HEK293 (cell line): ENCODE measurements around the gene FAM120A.

ENCODE experiments used
- IKZF3 ChIP-seq: fragments of 450-650 bp; IDR thresholded peaks from 2 replicates; pipeline ENCODE4 v1.5.0; 2018; ENCODE audit warnings: missing biosample characterization, mild to moderate bottlenecking, missing genetic modification characterization, moderate library complexity
- KLF7 ChIP-seq: fragments of 450-650 bp; formaldehyde crosslinking; IDR thresholded peaks from 2 replicates; pipeline ENCODE4 v1.5.1; 2016; ENCODE audit warnings: missing biosample characterization, missing genetic modification characterization, borderline replicate concordance
- PRDM1 ChIP-seq: fragments of 450-650 bp; formaldehyde crosslinking; IDR thresholded peaks from 2 replicates; pipeline ENCODE4; 2016; ENCODE audit warnings: missing biosample characterization, missing genetic modification characterization
- ZBTB48 ChIP-seq: fragments of 450-650 bp; formaldehyde crosslinking; IDR thresholded peaks from 2 replicates; pipeline ENCODE4 v1.5.1; 2016; ENCODE audit warnings: missing biosample characterization, missing genetic modification characterization
- ZBTB7A ChIP-seq: fragments of 450-650 bp; formaldehyde crosslinking; IDR thresholded peaks from 2 replicates; pipeline ENCODE4 v1.5.1; 2016; ENCODE audit warnings: low read depth, missing biosample characterization, missing genetic modification characterization
- ZEB2 ChIP-seq: fragments of 450-650 bp; formaldehyde crosslinking; IDR thresholded peaks from 2 replicates; pipeline ENCODE4 v1.5.1; 2016; ENCODE audit warnings: missing biosample characterization, missing genetic modification characterization
- ZNF114 ChIP-seq: fragments of 450-650 bp; formaldehyde crosslinking; IDR thresholded peaks from 2 replicates; pipeline ENCODE4 v1.5.0; 2017; ENCODE audit warnings: missing biosample characterization, missing genetic modification characterization
- ZNF175 ChIP-seq: fragments of 450-650 bp; formaldehyde crosslinking; IDR thresholded peaks from 2 replicates; pipeline ENCODE4 v1.5.1; 2016; ENCODE audit warnings: missing biosample characterization, missing genetic modification characterization
- ZNF239 ChIP-seq: fragments of 450-650 bp; formaldehyde crosslinking; IDR thresholded peaks from 2 replicates; pipeline ENCODE4 v1.5.1; 2016; ENCODE audit warnings: missing biosample characterization, missing genetic modification characterization
- ZNF24 ChIP-seq: fragments of 450-650 bp; formaldehyde crosslinking; IDR thresholded peaks from 2 replicates; pipeline ENCODE4 v1.5.1; 2016; ENCODE audit warnings: missing biosample characterization, missing genetic modification characterization
- ZNF558 ChIP-seq: fragments of 450-650 bp; formaldehyde crosslinking; IDR thresholded peaks from 2 replicates; pipeline ENCODE4 v1.5.1; 2016; ENCODE audit warnings: missing biosample characterization, missing genetic modification characterization
- ZNF561 ChIP-seq: fragments of 450-650 bp; IDR thresholded peaks from 2 replicates; pipeline ENCODE4 v1.5.1; 2018; ENCODE audit warnings: missing biosample characterization, missing genetic modification characterization, borderline replicate concordance
- ZNF701 ChIP-seq: fragments of 450-650 bp; formaldehyde crosslinking; IDR thresholded peaks from 2 replicates; pipeline ENCODE4 v1.5.1; 2016; ENCODE audit warnings: missing biosample characterization, missing genetic modification characterization
- ZSCAN30 ChIP-seq: fragments of 450-650 bp; IDR thresholded peaks from 2 replicates; pipeline ENCODE4 v1.5.1; 2018; ENCODE audit warnings: missing biosample characterization, mild to moderate bottlenecking, missing genetic modification characterization, moderate library complexity
- TF ChIP-seq, protein P1 (sequence below): fragments of 450-650 bp; formaldehyde crosslinking; IDR thresholded peaks from 2 replicates; pipeline ENCODE4 v1.5.1; 2016; ENCODE audit warnings: missing biosample characterization, missing genetic modification characterization, low read depth
- TF ChIP-seq, protein P2 (sequence below): fragments of 450-650 bp; formaldehyde crosslinking; IDR thresholded peaks from 2 replicates; pipeline ENCODE4 v1.5.1; 2017; ENCODE audit warnings: missing biosample characterization, missing genetic modification characterization
- TF ChIP-seq, protein P3 (sequence below): fragments of 450-650 bp; formaldehyde crosslinking; IDR thresholded peaks from 2 replicates; pipeline ENCODE4 v1.5.1; 2016; ENCODE audit warnings: missing biosample characterization, missing genetic modification characterization
- TF ChIP-seq, protein P4 (sequence below): fragments of 450-650 bp; formaldehyde crosslinking; IDR thresholded peaks from 2 replicates; pipeline ENCODE4 v1.5.1; 2016; ENCODE audit warnings: missing biosample characterization, missing genetic modification characterization, borderline replicate concordance
- TF ChIP-seq, protein P5 (sequence below): fragments of 450-650 bp; formaldehyde crosslinking; IDR thresholded peaks from 2 replicates; pipeline ENCODE4 v1.5.1; 2016; ENCODE audit warnings: missing biosample characterization, missing genetic modification characterization
- TF ChIP-seq, protein P6 (sequence below): fragments of 450-650 bp; formaldehyde crosslinking; conservative IDR thresholded peaks from 2 replicates; pipeline ENCODE4 v1.5.1; 2016; ENCODE audit warnings: low read depth, missing biosample characterization, missing genetic modification characterization

The FAM120A gene

DNA sequence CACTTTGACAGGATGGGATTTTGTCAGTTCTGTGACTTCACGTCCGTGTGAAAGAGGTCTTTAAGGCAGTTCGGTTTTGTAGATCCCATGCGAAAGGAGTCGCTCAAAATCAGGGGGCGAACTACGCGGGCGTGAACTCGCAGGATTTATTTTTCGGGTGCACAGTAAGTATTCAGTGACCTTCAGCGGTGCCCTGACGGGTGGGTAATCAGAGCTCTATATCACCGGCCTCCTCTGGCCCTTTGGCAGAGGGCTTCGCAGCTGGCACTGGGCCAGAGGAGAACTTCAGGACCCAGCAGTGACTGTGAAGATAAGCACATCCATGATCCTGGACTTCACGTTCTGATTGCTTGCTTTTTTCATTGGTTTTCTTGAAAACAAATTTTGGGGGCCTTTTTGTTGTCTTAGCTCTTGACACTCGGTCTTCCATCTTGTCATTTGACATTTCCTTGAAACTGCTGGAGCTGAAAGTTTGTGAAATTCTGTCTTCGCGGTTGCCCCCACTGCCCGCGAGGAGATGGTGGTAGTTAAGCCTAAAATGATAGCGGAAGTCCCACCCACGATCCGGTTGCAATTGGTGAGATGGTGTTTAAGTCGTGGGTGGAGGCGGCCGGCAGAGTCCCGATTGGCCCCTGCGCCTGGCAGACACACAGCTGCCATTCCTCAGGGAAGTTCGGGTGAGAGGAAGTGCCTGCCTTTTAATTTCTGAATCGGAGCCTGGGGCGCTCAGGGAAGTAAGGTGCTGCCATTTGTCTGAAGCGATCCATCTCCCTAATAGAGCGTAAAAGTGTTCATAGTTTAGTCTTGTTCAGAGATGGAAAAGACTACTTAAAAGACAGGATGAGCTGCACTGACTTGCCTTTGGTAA lies 1.8 kb downstream of the FAM120A start, which contains the start of gene FAM120AOS (continued):
- no peak for TF ChIP-seq ZNF175 (tag by site-specific recombination)
- no peak for TF ChIP-seq KLF7
- TF ChIP-seq ZBTB48 (tag by site-specific recombination) = no peak
- TF ChIP-seq, protein P1, sequence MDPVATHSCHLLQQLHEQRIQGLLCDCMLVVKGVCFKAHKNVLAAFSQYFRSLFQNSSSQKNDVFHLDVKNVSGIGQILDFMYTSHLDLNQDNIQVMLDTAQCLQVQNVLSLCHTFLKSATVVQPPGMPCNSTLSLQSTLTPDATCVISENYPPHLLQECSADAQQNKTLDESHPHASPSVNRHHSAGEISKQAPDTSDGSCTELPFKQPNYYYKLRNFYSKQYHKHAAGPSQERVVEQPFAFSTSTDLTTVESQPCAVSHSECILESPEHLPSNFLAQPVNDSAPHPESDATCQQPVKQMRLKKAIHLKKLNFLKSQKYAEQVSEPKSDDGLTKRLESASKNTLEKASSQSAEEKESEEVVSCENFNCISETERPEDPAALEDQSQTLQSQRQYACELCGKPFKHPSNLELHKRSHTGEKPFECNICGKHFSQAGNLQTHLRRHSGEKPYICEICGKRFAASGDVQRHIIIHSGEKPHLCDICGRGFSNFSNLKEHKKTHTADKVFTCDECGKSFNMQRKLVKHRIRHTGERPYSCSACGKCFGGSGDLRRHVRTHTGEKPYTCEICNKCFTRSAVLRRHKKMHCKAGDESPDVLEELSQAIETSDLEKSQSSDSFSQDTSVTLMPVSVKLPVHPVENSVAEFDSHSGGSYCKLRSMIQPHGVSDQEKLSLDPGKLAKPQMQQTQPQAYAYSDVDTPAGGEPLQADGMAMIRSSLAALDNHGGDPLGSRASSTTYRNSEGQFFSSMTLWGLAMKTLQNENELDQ (tag by site-specific recombination) = no peak
- no peak for TF ChIP-seq ZNF114
- TF ChIP-seq, protein P2, sequence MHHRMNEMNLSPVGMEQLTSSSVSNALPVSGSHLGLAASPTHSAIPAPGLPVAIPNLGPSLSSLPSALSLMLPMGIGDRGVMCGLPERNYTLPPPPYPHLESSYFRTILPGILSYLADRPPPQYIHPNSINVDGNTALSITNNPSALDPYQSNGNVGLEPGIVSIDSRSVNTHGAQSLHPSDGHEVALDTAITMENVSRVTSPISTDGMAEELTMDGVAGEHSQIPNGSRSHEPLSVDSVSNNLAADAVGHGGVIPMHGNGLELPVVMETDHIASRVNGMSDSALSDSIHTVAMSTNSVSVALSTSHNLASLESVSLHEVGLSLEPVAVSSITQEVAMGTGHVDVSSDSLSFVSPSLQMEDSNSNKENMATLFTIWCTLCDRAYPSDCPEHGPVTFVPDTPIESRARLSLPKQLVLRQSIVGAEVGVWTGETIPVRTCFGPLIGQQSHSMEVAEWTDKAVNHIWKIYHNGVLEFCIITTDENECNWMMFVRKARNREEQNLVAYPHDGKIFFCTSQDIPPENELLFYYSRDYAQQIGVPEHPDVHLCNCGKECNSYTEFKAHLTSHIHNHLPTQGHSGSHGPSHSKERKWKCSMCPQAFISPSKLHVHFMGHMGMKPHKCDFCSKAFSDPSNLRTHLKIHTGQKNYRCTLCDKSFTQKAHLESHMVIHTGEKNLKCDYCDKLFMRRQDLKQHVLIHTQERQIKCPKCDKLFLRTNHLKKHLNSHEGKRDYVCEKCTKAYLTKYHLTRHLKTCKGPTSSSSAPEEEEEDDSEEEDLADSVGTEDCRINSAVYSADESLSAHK = peak; percentile 98
- no peak for TF ChIP-seq ZNF239
- TF ChIP-seq, protein P3, sequence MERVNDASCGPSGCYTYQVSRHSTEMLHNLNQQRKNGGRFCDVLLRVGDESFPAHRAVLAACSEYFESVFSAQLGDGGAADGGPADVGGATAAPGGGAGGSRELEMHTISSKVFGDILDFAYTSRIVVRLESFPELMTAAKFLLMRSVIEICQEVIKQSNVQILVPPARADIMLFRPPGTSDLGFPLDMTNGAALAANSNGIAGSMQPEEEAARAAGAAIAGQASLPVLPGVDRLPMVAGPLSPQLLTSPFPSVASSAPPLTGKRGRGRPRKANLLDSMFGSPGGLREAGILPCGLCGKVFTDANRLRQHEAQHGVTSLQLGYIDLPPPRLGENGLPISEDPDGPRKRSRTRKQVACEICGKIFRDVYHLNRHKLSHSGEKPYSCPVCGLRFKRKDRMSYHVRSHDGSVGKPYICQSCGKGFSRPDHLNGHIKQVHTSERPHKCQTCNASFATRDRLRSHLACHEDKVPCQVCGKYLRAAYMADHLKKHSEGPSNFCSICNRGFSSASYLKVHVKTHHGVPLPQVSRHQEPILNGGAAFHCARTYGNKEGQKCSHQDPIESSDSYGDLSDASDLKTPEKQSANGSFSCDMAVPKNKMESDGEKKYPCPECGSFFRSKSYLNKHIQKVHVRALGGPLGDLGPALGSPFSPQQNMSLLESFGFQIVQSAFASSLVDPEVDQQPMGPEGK (tag by site-specific recombination) = peak; percentile 69
- TF ChIP-seq, protein P4, sequence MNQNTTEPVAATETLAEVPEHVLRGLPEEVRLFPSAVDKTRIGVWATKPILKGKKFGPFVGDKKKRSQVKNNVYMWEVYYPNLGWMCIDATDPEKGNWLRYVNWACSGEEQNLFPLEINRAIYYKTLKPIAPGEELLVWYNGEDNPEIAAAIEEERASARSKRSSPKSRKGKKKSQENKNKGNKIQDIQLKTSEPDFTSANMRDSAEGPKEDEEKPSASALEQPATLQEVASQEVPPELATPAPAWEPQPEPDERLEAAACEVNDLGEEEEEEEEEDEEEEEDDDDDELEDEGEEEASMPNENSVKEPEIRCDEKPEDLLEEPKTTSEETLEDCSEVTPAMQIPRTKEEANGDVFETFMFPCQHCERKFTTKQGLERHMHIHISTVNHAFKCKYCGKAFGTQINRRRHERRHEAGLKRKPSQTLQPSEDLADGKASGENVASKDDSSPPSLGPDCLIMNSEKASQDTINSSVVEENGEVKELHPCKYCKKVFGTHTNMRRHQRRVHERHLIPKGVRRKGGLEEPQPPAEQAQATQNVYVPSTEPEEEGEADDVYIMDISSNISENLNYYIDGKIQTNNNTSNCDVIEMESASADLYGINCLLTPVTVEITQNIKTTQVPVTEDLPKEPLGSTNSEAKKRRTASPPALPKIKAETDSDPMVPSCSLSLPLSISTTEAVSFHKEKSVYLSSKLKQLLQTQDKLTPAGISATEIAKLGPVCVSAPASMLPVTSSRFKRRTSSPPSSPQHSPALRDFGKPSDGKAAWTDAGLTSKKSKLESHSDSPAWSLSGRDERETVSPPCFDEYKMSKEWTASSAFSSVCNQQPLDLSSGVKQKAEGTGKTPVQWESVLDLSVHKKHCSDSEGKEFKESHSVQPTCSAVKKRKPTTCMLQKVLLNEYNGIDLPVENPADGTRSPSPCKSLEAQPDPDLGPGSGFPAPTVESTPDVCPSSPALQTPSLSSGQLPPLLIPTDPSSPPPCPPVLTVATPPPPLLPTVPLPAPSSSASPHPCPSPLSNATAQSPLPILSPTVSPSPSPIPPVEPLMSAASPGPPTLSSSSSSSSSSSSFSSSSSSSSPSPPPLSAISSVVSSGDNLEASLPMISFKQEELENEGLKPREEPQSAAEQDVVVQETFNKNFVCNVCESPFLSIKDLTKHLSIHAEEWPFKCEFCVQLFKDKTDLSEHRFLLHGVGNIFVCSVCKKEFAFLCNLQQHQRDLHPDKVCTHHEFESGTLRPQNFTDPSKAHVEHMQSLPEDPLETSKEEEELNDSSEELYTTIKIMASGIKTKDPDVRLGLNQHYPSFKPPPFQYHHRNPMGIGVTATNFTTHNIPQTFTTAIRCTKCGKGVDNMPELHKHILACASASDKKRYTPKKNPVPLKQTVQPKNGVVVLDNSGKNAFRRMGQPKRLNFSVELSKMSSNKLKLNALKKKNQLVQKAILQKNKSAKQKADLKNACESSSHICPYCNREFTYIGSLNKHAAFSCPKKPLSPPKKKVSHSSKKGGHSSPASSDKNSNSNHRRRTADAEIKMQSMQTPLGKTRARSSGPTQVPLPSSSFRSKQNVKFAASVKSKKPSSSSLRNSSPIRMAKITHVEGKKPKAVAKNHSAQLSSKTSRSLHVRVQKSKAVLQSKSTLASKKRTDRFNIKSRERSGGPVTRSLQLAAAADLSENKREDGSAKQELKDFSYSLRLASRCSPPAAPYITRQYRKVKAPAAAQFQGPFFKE (tag by site-specific recombination) = no peak
- TF ChIP-seq, protein P5, sequence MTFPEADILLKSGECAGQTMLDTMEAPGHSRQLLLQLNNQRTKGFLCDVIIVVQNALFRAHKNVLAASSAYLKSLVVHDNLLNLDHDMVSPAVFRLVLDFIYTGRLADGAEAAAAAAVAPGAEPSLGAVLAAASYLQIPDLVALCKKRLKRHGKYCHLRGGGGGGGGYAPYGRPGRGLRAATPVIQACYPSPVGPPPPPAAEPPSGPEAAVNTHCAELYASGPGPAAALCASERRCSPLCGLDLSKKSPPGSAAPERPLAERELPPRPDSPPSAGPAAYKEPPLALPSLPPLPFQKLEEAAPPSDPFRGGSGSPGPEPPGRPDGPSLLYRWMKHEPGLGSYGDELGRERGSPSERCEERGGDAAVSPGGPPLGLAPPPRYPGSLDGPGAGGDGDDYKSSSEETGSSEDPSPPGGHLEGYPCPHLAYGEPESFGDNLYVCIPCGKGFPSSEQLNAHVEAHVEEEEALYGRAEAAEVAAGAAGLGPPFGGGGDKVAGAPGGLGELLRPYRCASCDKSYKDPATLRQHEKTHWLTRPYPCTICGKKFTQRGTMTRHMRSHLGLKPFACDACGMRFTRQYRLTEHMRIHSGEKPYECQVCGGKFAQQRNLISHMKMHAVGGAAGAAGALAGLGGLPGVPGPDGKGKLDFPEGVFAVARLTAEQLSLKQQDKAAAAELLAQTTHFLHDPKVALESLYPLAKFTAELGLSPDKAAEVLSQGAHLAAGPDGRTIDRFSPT (tag by site-specific recombination) = peak; percentile 86
- TF ChIP-seq ZBTB7A (tag by site-specific recombination) = no peak
- no peak for TF ChIP-seq ZEB2 (tag by site-specific recombination)
- no peak for TF ChIP-seq ZNF24 (tag by site-specific recombination)
- TF ChIP-seq PRDM1 (tag by site-specific recombination) = peak; percentile 73
- TF ChIP-seq, protein P6, sequence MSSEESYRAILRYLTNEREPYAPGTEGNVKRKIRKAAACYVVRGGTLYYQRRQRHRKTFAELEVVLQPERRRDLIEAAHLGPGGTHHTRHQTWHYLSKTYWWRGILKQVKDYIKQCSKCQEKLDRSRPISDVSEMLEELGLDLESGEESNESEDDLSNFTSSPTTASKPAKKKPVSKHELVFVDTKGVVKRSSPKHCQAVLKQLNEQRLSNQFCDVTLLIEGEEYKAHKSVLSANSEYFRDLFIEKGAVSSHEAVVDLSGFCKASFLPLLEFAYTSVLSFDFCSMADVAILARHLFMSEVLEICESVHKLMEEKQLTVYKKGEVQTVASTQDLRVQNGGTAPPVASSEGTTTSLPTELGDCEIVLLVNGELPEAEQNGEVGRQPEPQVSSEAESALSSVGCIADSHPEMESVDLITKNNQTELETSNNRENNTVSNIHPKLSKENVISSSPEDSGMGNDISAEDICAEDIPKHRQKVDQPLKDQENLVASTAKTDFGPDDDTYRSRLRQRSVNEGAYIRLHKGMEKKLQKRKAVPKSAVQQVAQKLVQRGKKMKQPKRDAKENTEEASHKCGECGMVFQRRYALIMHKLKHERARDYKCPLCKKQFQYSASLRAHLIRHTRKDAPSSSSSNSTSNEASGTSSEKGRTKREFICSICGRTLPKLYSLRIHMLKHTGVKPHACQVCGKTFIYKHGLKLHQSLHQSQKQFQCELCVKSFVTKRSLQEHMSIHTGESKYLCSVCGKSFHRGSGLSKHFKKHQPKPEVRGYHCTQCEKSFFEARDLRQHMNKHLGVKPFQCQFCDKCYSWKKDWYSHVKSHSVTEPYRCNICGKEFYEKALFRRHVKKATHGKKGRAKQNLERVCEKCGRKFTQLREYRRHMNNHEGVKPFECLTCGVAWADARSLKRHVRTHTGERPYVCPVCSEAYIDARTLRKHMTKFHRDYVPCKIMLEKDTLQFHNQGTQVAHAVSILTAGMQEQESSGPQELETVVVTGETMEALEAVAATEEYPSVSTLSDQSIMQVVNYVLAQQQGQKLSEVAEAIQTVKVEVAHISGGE (tag by site-specific recombination) = no peak
- no peak for TF ChIP-seq ZNF558 (tag by site-specific recombination)
- TF ChIP-seq IKZF3 (tag by site-specific recombination) = no peak
- no peak for TF ChIP-seq ZNF701 (tag by site-specific recombination)
- 0 out of 2 replicates have a peak, but pooled peaks have one; percentile 54 for TF ChIP-seq ZNF561 (tag by site-specific recombination)
- no peak for TF ChIP-seq ZSCAN30
